Neutrophil (primary cell): ENCODE results near the gene LTBP1.

Source experiments
- H3K27ac ChIP-seq: fragments of 200-600 bp; sonication (generic); 2 replicates; pipeline ENCODE4 v1.5.1; 2016; ENCODE audit warnings: mild to moderate bottlenecking, moderate library complexity
- H3K27me3 ChIP-seq: fragments of 200-600 bp; sonication (generic); 2 replicates; pipeline ENCODE4 v1.6.0; 2016; ENCODE audit warnings: mild to moderate bottlenecking
- H3K36me3 ChIP-seq: fragments of 200-600 bp; sonication (generic); 2 replicates; pipeline ENCODE4 v1.5.1; 2017
- H3K4me1 ChIP-seq, 2 experiments: fragments of 200-600 bp in 1 of 2; sonication (generic) in 1 of 2; 1 replicate in 1 of 2; 2 replicates in 1 of 2; pipeline versions ENCODE4 v1.5.1 to v1.6.1; 2013 to 2016; ENCODE audit warnings: low read depth in 1 of 2, low read length in 1 of 2, mild to moderate bottlenecking in 1 of 2, moderate library complexity in 1 of 2; ENCODE audit not compliant: control insufficient read depth in 1 of 2, insufficient read depth in 1 of 2
- H3K4me3 ChIP-seq, 2 experiments: fragments of 200-600 bp in 1 of 2; sonication (generic) in 1 of 2; 1 replicate in 1 of 2; 2 replicates in 1 of 2; pipeline ENCODE4 v1.5.1; 2013 to 2016; ENCODE audit warnings: low read depth in 1 of 2, low read length in 1 of 2, mild to moderate bottlenecking in 1 of 2, moderate library complexity in 1 of 2
- H3K9me3 ChIP-seq: fragments of 200-600 bp; sonication (generic); 2 replicates; pipeline ENCODE4 v1.5.1; 2016
- CTCF ChIP-seq: fragments of 200-600 bp; sonication (generic); IDR thresholded peaks from 2 replicates; pipeline ENCODE4 v1.5.1; 2016; ENCODE audit warnings: antibody characterized with exemption

LTBP1 gene

GRCh38 chr2:33298233-33298632 is 351.5 kb downstream of the LTBP1 start:
- Histone ChIP-seq H3K27ac (no peak overlapping the region), H3K4me1 (no peaks in the 10 kb centered on the region), H3K4me3 (no peak overlapping the region), H3K9me3 (no peaks in the 10 kb centered on the region), H3K36me3 (no peaks in the 10 kb centered on the region), H3K27me3 (no peaks in the 10 kb centered on the region)
- TF ChIP-seq CTCF = no peak

DNA sequence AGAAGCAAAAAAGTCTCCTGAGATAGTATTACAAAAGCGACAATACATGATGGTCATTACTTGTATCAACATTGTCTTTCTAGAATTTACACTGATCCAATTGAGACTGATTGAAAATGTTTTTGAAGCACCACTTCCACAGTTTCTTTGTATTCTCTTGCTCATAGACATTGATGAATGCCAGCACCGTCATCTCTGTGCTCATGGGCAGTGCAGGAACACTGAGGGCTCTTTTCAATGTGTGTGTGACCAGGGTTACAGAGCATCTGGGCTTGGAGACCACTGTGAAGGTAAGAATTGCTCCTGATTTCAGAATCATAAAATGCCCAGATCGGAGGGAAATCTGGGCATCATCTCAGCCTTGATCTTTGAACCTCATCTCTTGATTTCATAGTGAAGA is 354.6 kb downstream of the LTBP1 start:
- Histone ChIP-seq H3K4me3 (no peak overlapping the region), H3K36me3 (no peaks in the 10 kb centered on the region), H3K27me3 (no peaks in the 10 kb centered on the region), H3K9me3 (no peaks in the 10 kb centered on the region), H3K4me1 (no peaks in the 10 kb centered on the region), H3K27ac (no peak overlapping the region)
- TF ChIP-seq CTCF = no peak

- H3K4me1 ChIP-seq = no peaks in the 10 kb centered on the region
- H3K27me3 ChIP-seq = no peaks in the 10 kb centered on the region
- no peaks in the 10 kb centered on the region for H3K9me3 ChIP-seq
- H3K4me3 ChIP-seq = no peak overlapping the region
- no peaks in the 10 kb centered on the region for H3K36me3 ChIP-seq
- no peak for TF ChIP-seq CTCF
- H3K27ac ChIP-seq = no peak overlapping the region
These were observed 355.6 kb downstream of the LTBP1 start for GRCh38 chr2:33302348-33302747.

- Histone ChIP-seq H3K27ac (no peak overlapping the region), H3K36me3 (no peaks in the 10 kb centered on the region), H3K4me3 (no peak overlapping the region), H3K27me3 (no peaks in the 10 kb centered on the region), H3K4me1 (no peaks in the 10 kb centered on the region), H3K9me3 (no peaks in the 10 kb centered on the region)
- TF ChIP-seq CTCF = no peak
These were observed 357.5 kb downstream of the LTBP1 start for GRCh38 chr2:33304032-33304864.

- H3K36me3 ChIP-seq = no peaks in the 10 kb centered on the region
- TF ChIP-seq CTCF = no peak
These were observed 361.0 kb downstream of the LTBP1 start for GRCh38 chr2:33307659-33308270.

More at GRCh38 chr2:33307659-33308270, 361.0 kb downstream of the LTBP1 start:
- H3K4me3 ChIP-seq = no peak overlapping the region
- H3K27me3 ChIP-seq = no peaks in the 10 kb centered on the region
- H3K27ac ChIP-seq = no peak overlapping the region
- no peaks in the 10 kb centered on the region for H3K4me1 ChIP-seq
- no peaks in the 10 kb centered on the region for H3K9me3 ChIP-seq
